HG03469 (cell line): ENCODE data around the gene MEI1.
"Not testable (repeated sequence)": the region's sequence is repeated elsewhere in the genome, so short reads cannot be mapped to it uniquely, and the experiment has no call there.

Experiments
- ATAC-seq: cut with Tn5 transposase; IDR thresholded peaks from one replicate; pipeline ENCODE4 v1.9.1; 2021; ENCODE audit warnings: mild to moderate bottlenecking, moderate library complexity, moderate number of reproducible peaks; ENCODE audit not compliant: unreplicated experiment

The MEI1 gene

DNA sequence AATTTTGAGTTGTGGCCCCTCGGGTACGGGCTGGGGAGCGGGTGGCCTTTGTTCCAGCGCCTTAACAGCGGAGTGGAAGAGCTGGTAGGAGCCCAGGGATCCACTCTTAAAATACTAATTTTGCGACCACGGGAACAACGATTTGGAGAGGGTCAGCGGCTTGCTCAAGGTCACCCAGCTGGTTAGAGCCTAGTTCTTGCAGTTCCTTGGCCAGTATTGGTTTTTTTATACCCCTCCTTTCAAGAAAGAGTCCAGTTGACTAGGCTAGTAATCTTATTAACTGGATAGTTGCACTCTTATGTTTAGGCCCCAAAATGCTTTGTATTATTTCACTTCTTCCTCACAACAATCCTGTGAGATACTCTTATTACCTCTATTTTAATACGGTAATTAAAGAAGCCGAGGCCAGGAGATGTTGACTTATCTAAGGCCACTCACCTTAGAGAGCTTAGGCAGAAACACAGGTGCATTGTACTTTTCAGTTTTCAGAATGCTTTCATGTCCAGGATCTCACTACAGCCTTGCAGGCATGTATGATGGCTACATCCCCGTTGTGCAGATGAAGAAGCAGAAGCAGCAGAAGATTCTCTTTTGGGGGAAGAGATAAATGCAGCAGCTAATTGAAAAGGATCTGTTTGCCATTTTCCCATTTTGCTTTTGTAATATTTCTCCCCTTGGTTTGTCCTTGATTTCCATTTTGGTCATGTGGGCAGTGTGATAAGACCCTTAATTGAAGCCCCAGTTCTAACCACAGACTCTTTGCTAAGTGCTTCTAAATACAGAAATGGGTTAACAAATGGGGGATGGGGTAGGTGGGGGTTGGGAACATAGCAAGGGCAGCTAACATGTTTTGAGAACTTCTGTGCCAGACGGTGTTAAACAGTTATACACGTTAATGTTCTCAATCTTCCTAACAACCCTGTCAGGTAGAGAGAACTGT, 135.0 kb downstream of the MEI1 start:
- ATAC-seq: no peak

DNA sequence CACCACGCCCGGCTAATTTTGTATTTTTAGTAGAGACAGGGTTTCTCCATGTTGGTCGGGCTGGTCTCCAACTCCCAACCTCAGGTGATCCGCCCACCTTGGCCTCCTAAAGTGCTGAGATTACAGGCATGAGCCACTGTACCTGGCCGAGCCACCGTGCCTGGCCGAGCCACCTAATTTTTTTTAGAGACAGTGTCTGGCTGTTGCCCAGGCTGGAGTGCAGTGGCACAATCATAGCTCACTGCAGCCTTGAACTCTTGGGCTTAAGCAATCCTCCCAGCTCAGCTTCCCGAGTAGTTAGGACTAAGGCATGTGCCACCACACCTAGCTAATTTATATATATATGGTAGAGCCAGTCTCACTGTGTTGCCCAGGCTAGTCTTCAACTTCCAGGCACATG, 136.2 kb downstream of the MEI1 start:
- ATAC-seq: not testable (repeated sequence)

DNA sequence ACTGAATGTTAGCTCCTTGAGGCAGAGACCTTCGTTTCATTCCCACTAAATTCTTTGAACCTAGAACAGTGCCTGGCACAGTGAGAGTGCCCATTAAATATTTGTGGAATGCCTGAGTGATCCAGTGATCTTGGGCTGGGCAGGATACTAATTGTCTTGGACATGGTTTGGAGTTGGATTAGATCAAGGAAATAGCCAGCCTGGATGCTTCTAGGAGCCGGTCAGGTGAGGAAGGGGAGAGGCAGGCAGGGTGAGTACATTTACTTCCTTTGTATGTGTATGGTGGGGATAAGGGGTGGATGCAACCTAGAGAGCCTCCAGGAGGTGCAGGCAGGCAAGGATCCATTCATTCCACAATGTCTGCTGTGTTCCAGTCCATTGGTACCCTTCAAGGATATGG, 137.2 kb downstream of the MEI1 start:
- no peak for ATAC-seq

DNA sequence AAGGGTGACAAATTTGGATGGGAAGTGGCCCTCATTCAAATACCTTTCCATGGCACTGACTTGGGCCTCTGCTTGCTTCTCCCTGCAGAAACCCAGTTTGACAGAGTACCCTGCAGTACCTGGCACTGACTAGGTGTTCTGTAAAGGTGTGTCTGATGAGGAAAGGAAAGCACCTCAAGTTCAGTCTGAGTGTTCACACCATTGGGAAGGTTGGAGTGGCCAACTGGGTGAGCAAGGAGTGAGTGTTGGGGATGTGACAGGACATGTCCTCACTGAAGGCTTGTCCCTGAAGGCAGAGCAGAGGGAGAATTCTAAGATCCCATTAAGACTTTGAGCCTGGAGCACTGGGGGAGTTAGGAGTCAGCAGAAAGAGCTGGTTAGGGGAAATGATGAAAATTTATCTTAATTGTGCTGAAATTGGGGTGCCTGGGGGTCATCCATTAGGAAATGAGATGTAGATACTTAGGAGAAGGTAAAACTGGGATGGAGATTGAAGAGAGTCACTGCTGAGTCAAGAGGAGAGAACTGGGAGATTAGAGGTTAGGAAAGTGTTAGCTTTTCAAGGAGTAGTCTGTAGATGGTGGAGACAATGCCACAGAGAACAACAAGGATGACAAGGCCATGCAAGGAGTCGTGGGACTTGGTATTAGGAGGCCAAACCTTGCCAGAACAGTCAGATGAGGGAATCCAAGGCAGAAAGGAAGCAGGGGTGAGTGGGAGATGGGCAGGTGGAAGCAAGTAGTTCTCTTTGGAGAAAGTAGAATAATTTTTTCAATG, 139.7 kb downstream of the MEI1 start:
- no peak for ATAC-seq

DNA sequence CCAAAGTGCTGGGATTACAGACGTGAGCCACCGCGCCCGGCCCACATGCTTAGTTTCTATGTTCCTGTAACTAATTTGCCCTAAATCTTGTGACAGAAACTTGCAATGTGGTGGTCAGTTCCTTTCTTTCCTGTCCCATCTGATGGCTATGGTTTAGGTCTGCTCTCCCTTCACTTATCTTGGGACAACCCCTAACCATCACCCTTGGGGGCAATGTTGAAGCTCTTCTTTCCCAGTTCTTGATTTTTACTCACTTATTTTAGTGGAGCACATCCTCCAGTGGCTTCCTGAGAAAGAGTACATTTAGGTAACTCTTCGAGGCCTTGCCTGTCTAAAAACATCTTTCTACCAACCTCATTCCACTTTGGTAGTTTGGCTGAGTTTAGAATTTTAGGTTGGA, 140.9 kb downstream of the MEI1 start:
- ATAC-seq: no peak

DNA sequence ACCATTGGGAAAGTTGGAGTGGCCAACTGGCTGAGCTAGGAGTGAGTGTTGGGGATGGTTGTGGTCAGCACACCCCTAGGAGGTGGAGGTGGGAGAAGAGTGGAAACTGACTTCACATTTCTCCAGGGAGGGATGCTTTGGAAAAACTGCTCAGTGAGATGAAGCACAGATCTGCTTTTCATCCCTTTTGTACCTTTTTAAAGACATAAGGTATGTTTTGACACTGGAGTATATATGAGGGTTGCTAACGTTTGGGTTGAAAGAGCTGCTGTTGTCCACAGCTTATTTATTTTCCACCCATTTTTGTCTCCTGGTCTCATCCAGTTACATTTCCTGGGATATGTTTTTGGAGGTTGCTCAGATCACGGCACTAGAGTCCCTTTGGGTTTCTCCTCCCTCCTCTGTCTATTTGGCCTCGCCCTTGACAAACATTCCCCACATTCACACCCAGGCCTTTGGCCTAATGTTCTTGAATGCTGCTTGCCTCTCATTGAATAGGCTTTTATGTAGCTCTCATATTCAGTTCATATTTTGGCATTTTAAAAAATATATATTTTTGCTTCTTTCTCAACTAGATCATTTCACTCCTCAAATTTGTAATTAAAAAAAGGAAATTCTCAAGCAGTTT, 141.9 kb downstream of the MEI1 start:
- no peak for ATAC-seq

DNA sequence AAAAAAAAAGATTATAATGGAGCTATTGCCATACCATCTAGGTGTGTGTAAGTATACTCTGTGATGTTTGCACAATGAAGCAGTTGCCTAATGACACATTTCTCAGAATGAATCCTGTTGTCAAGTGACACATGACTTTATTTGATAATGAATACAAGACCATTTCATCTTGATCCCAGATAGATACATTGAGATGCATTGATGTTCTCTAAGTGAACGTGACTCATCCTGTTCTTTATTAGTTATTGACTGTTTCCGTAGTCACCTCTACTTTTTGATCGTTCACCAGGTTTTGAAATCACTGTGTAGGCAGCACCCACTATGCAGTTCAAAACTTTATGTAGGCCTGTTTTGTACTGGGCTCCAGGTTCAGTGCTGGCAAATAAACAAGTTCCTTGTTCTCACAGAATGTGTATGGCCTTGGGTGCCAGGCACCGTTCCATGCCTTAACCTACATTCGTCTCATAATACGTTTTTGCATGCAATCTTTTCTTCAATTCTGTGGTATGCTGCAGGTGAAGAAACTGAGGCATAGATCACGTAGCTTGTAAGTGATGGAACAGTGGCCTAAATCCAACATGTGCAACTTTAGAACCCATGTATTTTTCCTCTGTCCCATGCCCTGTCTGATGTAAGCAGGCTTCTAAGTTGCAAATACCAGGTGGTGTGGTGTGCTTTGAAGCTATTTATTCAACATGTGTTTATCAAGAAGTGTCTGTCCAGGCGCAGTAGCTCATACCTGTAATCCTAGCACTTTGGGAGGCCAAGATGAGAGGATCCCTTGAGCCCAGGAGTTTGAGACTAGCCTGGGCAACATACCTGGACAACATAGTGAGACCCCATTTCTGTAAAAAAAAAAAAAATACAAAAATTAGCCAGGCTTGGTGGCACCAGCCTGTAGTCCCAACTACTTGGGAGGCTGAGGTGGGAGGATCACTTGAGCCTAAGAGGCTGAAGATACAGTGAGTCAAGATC, 144.0 kb downstream of the MEI1 start:
- ATAC-seq: no peak

DNA sequence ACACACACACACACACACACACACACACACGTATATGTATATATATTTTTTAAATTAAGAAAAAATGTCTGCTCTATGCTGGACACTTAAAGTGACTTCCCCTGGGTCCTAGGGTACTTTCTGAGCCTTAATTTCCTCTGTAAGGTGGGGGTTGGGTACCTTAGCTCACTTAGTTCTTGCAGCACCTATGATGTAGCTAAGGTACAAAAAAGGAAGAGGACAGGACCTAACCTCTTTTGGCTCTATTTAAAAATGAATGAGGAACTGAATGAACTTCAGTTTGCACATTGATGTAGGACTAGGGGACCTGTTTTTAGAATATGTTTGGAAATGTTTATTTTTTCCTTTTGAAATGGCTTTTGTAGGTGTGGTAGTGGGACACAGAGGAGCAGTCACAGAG, 144.7 kb downstream of the MEI1 start:
- ATAC-seq: no peak

DNA sequence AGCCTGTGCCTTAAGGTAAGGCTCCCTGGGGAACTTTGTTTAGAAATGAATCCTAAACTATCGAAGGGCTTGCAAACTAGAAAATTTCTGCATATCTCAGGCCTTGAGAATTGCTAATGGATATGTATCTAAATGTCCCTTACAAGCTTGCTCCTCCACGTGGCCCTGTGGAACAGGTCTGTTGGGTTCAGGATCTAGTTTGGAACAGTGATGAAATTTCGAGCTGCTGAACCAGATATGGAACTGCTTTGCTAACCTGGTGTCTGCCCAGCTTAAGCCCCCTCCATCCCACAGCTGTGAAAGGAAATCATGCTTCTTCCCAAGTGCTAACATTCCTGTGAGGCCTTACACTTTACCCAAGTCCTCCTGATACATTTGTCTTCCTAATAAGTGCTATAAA, 145.2 kb downstream of the MEI1 start:
- ATAC-seq: no peak

DNA sequence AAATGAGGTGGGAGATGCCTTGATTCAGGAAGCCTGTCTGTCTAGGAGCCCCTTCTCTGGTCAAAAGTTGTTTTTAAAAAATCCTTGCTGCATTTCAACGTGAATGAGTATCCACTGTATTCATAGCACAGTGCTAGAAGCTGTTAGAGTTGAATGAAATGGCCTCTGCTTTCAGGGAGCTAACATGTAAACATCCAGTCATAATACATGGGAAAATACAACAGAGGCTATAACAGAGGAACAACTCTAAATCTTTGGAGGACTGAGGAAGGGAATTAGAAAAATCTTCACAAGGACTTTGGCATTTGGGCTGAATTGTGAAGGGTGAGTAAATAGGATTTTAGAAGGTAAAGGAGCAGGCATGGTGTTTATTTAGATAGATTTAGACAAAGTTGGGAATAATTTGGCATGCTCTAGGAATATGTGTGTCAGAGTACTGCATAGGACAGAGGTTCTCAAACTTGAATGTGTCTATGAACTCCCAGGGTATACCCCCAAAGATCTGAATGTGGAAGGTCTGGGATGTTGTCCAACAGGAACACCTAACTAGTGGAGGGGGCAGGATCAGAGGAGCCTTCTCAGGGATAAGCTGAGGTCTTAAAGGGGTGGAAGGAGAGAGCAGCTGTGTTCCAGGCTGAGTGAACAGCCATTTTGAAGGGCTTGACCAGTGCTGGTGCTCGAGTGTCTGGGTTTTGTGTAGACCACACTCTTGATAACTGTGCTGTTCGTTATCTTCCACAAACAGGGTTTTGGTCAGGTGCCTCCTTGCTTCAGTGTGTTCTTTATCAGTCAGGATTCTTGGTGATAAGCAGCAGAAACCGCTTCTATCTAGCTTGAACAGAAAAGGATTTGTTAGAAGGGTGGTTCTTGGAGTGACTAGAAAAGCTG, 146.3 kb downstream of the MEI1 start:
- no peak for ATAC-seq

DNA sequence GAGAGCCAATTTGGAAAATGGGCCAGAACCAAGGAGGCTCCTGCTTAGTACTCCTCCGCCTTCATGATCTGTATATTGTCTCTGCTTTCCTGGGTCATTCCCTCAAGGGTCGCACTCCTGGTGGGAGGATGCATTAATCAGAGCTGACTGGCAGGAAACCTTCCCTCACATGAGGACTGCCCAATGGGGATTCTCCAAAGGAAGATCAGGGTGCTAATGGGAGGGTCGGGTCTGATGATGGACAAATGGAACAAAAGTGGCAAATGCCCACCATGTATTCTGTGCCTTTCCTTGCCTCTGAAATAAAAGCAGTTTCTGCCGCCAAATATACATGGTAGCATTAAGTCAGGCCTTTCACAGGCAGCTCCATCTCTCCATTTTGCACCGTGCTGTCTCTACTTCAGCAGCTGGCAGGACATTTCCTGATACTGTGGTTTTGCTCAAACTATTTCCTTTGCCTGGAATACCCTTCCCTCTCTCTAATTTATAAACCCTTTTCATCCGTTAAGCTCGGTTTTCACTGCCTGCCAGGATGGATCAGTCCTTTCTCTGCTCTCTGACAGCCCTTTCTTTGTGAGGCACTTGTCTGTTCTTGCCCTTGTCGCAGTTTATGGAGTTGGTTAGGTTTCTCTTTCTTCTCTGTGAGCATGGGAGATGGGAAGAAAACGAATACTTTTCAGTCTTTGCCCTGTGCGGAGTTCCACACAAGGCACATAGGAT, 147.1 kb downstream of the MEI1 start:
- no peak for ATAC-seq

DNA sequence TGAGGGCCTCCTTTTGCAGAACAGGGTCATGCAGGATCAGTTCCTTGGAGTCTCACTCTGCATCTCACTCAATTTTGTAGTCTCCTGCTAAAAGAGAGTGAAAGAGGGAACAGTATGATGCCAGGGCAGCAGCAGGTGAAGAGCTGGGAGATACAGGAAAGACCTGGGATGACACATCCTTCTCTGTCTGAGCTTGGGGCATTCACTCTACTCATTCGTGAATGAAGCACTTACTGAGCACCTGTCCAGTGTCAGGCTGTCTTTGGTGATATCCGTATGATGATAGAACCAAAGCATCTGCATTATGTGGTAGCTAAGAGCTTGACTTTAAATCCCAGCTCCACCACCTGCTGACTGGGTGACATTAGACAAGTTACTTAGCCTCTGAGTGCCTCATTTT, 148.0 kb downstream of the MEI1 start:
- no peak for ATAC-seq

DNA sequence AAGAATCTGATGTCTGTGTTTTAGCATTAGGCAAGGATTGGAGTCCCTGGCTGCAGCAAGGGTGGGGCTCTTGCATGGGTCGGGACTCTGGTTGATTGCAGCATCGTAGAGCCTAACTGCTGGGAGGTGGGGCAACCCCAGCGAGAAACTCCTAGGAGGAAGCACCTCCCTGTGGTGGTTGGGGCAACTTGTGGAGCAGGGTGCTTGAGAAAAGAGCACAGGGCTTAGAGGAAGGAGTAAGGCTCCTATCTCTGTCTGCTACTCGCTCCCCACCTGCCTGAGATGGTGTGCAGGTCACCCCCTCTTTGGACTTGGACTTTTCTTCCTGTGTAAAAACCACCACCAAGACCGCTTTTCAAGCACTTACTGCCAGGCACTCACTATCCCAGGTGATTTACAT, 149.2 kb downstream of the MEI1 start:
- no peak for ATAC-seq
